CD4-positive, alpha-beta T cell treated with Interleukin-17A for 4 hours (primary cell): ENCODE data around the gene ATAD2B.

ENCODE experiments used
- DNase-seq: peaks from one replicate; pipeline ENCODE4 v3.0.0-alpha.2; 2020; ENCODE audit warnings: mixed read lengths

Gene ATAD2B

GRCh38 chr2:23905155-23905554, 21.8 kb downstream of the ATAD2B start:
- DNase-seq: no peak

- DNase-seq: no peak
These were observed 22.2 kb downstream of the ATAD2B start for GRCh38 chr2:23904692-23905091.

- no peak for DNase-seq
These were observed 22.7 kb downstream of the ATAD2B start for GRCh38 chr2:23904215-23904614.

- DNase-seq: no peak
These were observed 23.9 kb downstream of the ATAD2B start for GRCh38 chr2:23903034-23903433.

GRCh38 chr2:23901966-23902846, 24.7 kb downstream of the ATAD2B start:
- DNase-seq: no peak

GRCh38 chr2:23900541-23901322, 26.2 kb downstream of the ATAD2B start:
- no peak for DNase-seq

- no peak for DNase-seq
These were observed 26.8 kb downstream of the ATAD2B start for GRCh38 chr2:23900133-23900532.

- no peak for DNase-seq
These were observed 55.7 kb downstream of the ATAD2B start for GRCh38 chr2:23871206-23871605.

GRCh38 chr2:23867449-23867848, 59.5 kb downstream of the ATAD2B start:
- no peak for DNase-seq

- no peak for DNase-seq
These were observed 64.1 kb downstream of the ATAD2B start for GRCh38 chr2:23862716-23863426.

- no peak for DNase-seq
These were observed 65.0 kb downstream of the ATAD2B start for GRCh38 chr2:23861952-23862351.

GRCh38 chr2:23859983-23860382, 66.9 kb downstream of the ATAD2B start:
- DNase-seq: no peak

- no peak for DNase-seq
These were observed 67.7 kb downstream of the ATAD2B start for GRCh38 chr2:23859234-23859633.

GRCh38 chr2:23850564-23851256, 76.2 kb downstream of the ATAD2B start:
- no peak for DNase-seq

- DNase-seq: no peak
These were observed 82.0 kb downstream of the ATAD2B start for GRCh38 chr2:23844905-23845304.

- DNase-seq: no peak
These were observed 83.6 kb downstream of the ATAD2B start for GRCh38 chr2:23843051-23843976.

GRCh38 chr2:23839919-23840578, 86.9 kb downstream of the ATAD2B start:
- no peak for DNase-seq

GRCh38 chr2:23838996-23839395, 87.9 kb downstream of the ATAD2B start:
- DNase-seq: no peak

GRCh38 chr2:23838581-23838980, 88.3 kb downstream of the ATAD2B start:
- DNase-seq: no peak

GRCh38 chr2:23837871-23838270, 89.1 kb downstream of the ATAD2B start:
- no peak for DNase-seq

- no peak for DNase-seq
These were observed 89.9 kb downstream of the ATAD2B start for GRCh38 chr2:23836971-23837565.
